HG02973 (cell line): ENCODE results near the gene CACNA2D3.

Experiments
- ATAC-seq: cut with Tn5 transposase; IDR thresholded peaks from one replicate; pipeline ENCODE4 v1.9.1; 2021; ENCODE audit warnings: moderate library complexity; ENCODE audit not compliant: unreplicated experiment

The CACNA2D3 gene

GRCh38 chr3:54518011-54518675, 395.8 kb downstream of the CACNA2D3 start:
- no peak for ATAC-seq

- no peak for ATAC-seq
These were observed 397.1 kb downstream of the CACNA2D3 start for GRCh38 chr3:54519493-54519892.

GRCh38 chr3:54520060-54520459, 397.7 kb downstream of the CACNA2D3 start:
- no peak for ATAC-seq

- no peak for ATAC-seq
These were observed 405.2 kb downstream of the CACNA2D3 start for GRCh38 chr3:54527521-54527920.

GRCh38 chr3:54527953-54528352, 405.6 kb downstream of the CACNA2D3 start:
- no peak for ATAC-seq

GRCh38 chr3:54528668-54529067, 406.3 kb downstream of the CACNA2D3 start:
- no peak for ATAC-seq

- ATAC-seq, result no peak
These were observed 407.7 kb downstream of the CACNA2D3 start for GRCh38 chr3:54530091-54530490.

- ATAC-seq, result no peak
These were observed 408.6 kb downstream of the CACNA2D3 start for GRCh38 chr3:54530944-54531343.

- no peak for ATAC-seq
These were observed 409.4 kb downstream of the CACNA2D3 start for GRCh38 chr3:54531741-54532140.

GRCh38 chr3:54533856-54534255, 411.5 kb downstream of the CACNA2D3 start:
- no peak for ATAC-seq

- no peak for ATAC-seq
These were observed 413.3 kb downstream of the CACNA2D3 start for GRCh38 chr3:54535619-54536018.

- no peak for ATAC-seq
These were observed 414.1 kb downstream of the CACNA2D3 start for GRCh38 chr3:54536450-54536849.

GRCh38 chr3:54537506-54537905, 415.2 kb downstream of the CACNA2D3 start:
- ATAC-seq, result no peak

- no peak for ATAC-seq
These were observed 416.0 kb downstream of the CACNA2D3 start for GRCh38 chr3:54538346-54538745.

- ATAC-seq, result no peak
These were observed 419.0 kb downstream of the CACNA2D3 start for GRCh38 chr3:54541369-54541768.

GRCh38 chr3:54543446-54543845, 421.1 kb downstream of the CACNA2D3 start:
- no peak for ATAC-seq

- no peak for ATAC-seq
These were observed 424.7 kb downstream of the CACNA2D3 start for GRCh38 chr3:54547051-54547450.

- no peak for ATAC-seq
These were observed 425.5 kb downstream of the CACNA2D3 start for GRCh38 chr3:54547846-54548245.

GRCh38 chr3:54549607-54550220, 427.4 kb downstream of the CACNA2D3 start:
- no peak for ATAC-seq

- no peak for ATAC-seq
These were observed 428.0 kb downstream of the CACNA2D3 start for GRCh38 chr3:54550221-54550977.

GRCh38 chr3:54556630-54557029, 434.3 kb downstream of the CACNA2D3 start:
- ATAC-seq, result no peak
